Gastroesophageal sphincter (tissue), 4 donors: ENCODE data around the gene SANBR. TPM values are rescaled to one million over a fixed set of nuclear protein-coding genes. Genes with fewer than 3 reads are reported as not detected.

Experiments used
- ATAC-seq: fragments of 150-250 bp; one replicate; pipeline ENCODE4 v1.9.1; 2016; ENCODE audit warnings: mild to moderate bottlenecking, moderate library complexity
- H3K27ac ChIP-seq, 4 donors: fragments of 200-600 bp; sonication (generic) in 3 of 4; 1 replicate in 3 of 4; 2 replicates in 1 of 4; pipeline ENCODE4 v1.5.1; 2016 to 2019
- H3K27me3 ChIP-seq: fragments of 200-600 bp; sonication (generic); one replicate; pipeline ENCODE4 v1.5.1; 2019
- H3K36me3 ChIP-seq, 2 donors: fragments of 200-600 bp; sonication (generic); one replicate each; pipeline ENCODE4 v1.5.1; 2019; ENCODE audit warnings: control low read depth in 1 of 2
- H3K4me1 ChIP-seq, 3 donors: fragments of 200-600 bp; sonication (generic); 1 replicate in 2 of 3; 2 replicates in 1 of 3; pipeline ENCODE4 v1.5.1; 2016 to 2019; ENCODE audit warnings: control low read depth in 2 of 3
- H3K4me3 ChIP-seq, 2 donors: fragments of 200-600 bp; sonication (generic); one replicate each; pipeline ENCODE4 v1.5.1; 2019; ENCODE audit warnings: mild to moderate bottlenecking in 1 of 2, moderate library complexity in 1 of 2
- H3K9me3 ChIP-seq, 3 donors: fragments of 200-600 bp; sonication (generic); one replicate each; pipeline ENCODE4 v1.5.1; 2017 to 2019; ENCODE audit warnings: control low read depth in 2 of 3
- CTCF ChIP-seq, 4 experiments: fragments of 200-600 bp in 2 of 4; fragments of 450-650 bp in 2 of 4; sonication (generic) in 1 of 4; IDR thresholded peaks; one replicate each; pipeline ENCODE4 v1.5.1; 2017 to 2019; ENCODE audit warnings: antibody characterized with exemption in 4 of 4, mild to moderate bottlenecking in 2 of 4, moderate library complexity in 2 of 4
- EP300 ChIP-seq: sonication (generic); formaldehyde crosslinking; IDR thresholded peaks from one replicate; pipeline ENCODE4 v1.6.1; 2017; ENCODE audit warnings: antibody characterized with exemption, mild to moderate bottlenecking
- POLR2A ChIP-seq, 2 donors: fragments of 450-650 bp; IDR thresholded peaks; one replicate each; pipeline ENCODE4 v1.6.1; 2017; ENCODE audit warnings: antibody characterized with exemption in 2 of 2, mild to moderate bottlenecking in 2 of 2, moderate library complexity in 1 of 2
- POLR2AphosphoS5 ChIP-seq: sonication (generic); formaldehyde crosslinking; IDR thresholded peaks from one replicate; pipeline ENCODE4 v1.6.1; 2017; ENCODE audit warnings: antibody characterized with exemption
- WGBS, 2 donors: methylation state at CpG; one replicate each; pipeline ENCODE4 v1.1.5; 2018; ENCODE audit warnings: low coverage in 1 of 2; 5-methylcytosine and 5-hydroxymethylcytosine counted together
- total RNA-seq, 4 donors: library from RNA; depleted of rRNA; stranded (reverse); fragments of >200 nt; gene quantifications; one replicate each; pipeline ENCODE4 v1.1.0, GENCODE V29; 2016

Gene SANBR
- total RNA-seq, 4 donors from 2014 or later = 2.2 to 7.5 (median 5.8) TPM

GRCh38 chr2:61085883-61086282 lies 20.2 kb downstream of the SANBR start:
- TF ChIP-seq CTCF (IDR thresholded peaks at IDR 0.05) (no peak), POLR2AphosphoS5 (no peak), EP300 (no peak), POLR2A (IDR thresholded peaks at IDR 0.05) (no peak)
- Histone ChIP-seq H3K9me3 (peaks cover 0 to 5% (median 0%) of the 10 kb centered on the region in 3 donors), H3K27me3 (no peaks in the 10 kb centered on the region), H3K4me1 (no peaks in the 10 kb centered on the region), H3K27ac (no peak overlapping the region), H3K4me3 (no peak overlapping the region), H3K36me3 (peaks cover 0 to 81% of the 10 kb centered on the region in 2 donors)
- WGBS, 2 donors = 100% methylated on average over 1 of the region's 1 CpG
- no peak for ATAC-seq

GRCh38 chr2:61089797-61090196 lies 24.1 kb downstream of the SANBR start:
- H3K27me3 ChIP-seq = no peaks in the 10 kb centered on the region
- no peak overlapping the region for H3K4me3 ChIP-seq
- no peaks in the 10 kb centered on the region for H3K4me1 ChIP-seq
- peaks cover 0 to 75% of the 10 kb centered on the region in 2 donors for H3K36me3 ChIP-seq
- no peak for ATAC-seq
- no peak for TF ChIP-seq CTCF (IDR thresholded peaks at IDR 0.05)
- TF ChIP-seq POLR2AphosphoS5 = no peak
- TF ChIP-seq EP300 = no peak
- no peak for TF ChIP-seq POLR2A (IDR thresholded peaks at IDR 0.05)
- peaks cover 0 to 5% (median 0%) of the 10 kb centered on the region in 3 donors for H3K9me3 ChIP-seq
- H3K27ac ChIP-seq = no peak overlapping the region

GRCh38 chr2:61090386-61090921 lies 24.8 kb downstream of the SANBR start:
- 42 to 78% methylated on average over 2 to 5 of the region's 5 CpGs for WGBS, 2 donors
- Histone ChIP-seq H3K27ac (no peak overlapping the region), H3K27me3 (no peaks in the 10 kb centered on the region), H3K4me3 (no peak overlapping the region), H3K9me3 (peaks cover 0 to 5% (median 0%) of the 10 kb centered on the region in 3 donors), H3K4me1 (no peaks in the 10 kb centered on the region), H3K36me3 (peaks cover 0 to 68% of the 10 kb centered on the region in 2 donors)
- TF ChIP-seq EP300 (no peak), CTCF (IDR thresholded peaks at IDR 0.05) (no peak), POLR2AphosphoS5 (no peak), POLR2A (IDR thresholded peaks at IDR 0.05) (no peak)
- no peak for ATAC-seq

GRCh38 chr2:61091485-61091884 lies 25.8 kb downstream of the SANBR start:
- no peak overlapping the region for H3K27ac ChIP-seq
- H3K36me3 ChIP-seq = peaks cover 0 to 68% of the 10 kb centered on the region in 2 donors
- TF ChIP-seq EP300 = no peak
- no peak for TF ChIP-seq CTCF (IDR thresholded peaks at IDR 0.05)
- TF ChIP-seq POLR2A (IDR thresholded peaks at IDR 0.05) = no peak
- TF ChIP-seq POLR2AphosphoS5 = no peak
- no peak overlapping the region for H3K4me3 ChIP-seq
- ATAC-seq = no peak
- no peaks in the 10 kb centered on the region for H3K27me3 ChIP-seq
- H3K9me3 ChIP-seq = no peaks in the 10 kb centered on the region
- H3K4me1 ChIP-seq = no peaks in the 10 kb centered on the region
- WGBS, 2 donors = 88 to 100% methylated on average over 2 to 7 of the region's 8 CpGs

GRCh38 chr2:61096438-61096837 lies 30.8 kb downstream of the SANBR start:
- TF ChIP-seq CTCF (IDR thresholded peaks at IDR 0.05) (no peak), EP300 (no peak), POLR2A (IDR thresholded peaks at IDR 0.05) (no peak), POLR2AphosphoS5 (no peak)
- H3K9me3 ChIP-seq = no peaks in the 10 kb centered on the region
- H3K4me1 ChIP-seq = no peaks in the 10 kb centered on the region
- no peak overlapping the region for H3K4me3 ChIP-seq
- ATAC-seq = no peak
- WGBS, 2 donors = 93 to 96% methylated on average over 3 of the region's 3 CpGs
- H3K36me3 ChIP-seq = peaks cover 0 to 24% of the 10 kb centered on the region in 2 donors
- H3K27ac ChIP-seq = no peak overlapping the region
- H3K27me3 ChIP-seq = no peaks in the 10 kb centered on the region
